IPS-15b (cell line): ENCODE measurements around the gene IER3IP1.
"Not testable (repeated sequence)": the region's sequence is repeated elsewhere in the genome, so short reads cannot be mapped to it uniquely, and the experiment has no call there.

Experiments used
- H3K27me3 ChIP-seq: one replicate; pipeline ENCODE4 v1.6.1; 2013; ENCODE audit warnings: low read length; ENCODE audit not compliant: control insufficient read depth, insufficient read depth
- H3K36me3 ChIP-seq: one replicate; pipeline ENCODE4 v1.6.1; 2013; ENCODE audit warnings: low read length; ENCODE audit not compliant: control insufficient read depth, insufficient read depth
- H3K4me1 ChIP-seq: one replicate; pipeline ENCODE4 v1.6.1; 2013; ENCODE audit warnings: mild to moderate bottlenecking, low read length; ENCODE audit not compliant: control insufficient read depth, insufficient read depth
- H3K4me3 ChIP-seq: one replicate; pipeline ENCODE4 v1.5.1; 2013; ENCODE audit warnings: low read depth, low read length
- H3K9ac ChIP-seq: one replicate; pipeline ENCODE4 v1.6.1; 2013; ENCODE audit warnings: low read depth, mild to moderate bottlenecking, low read length
- H3K9me3 ChIP-seq: one replicate; pipeline ENCODE4 v1.6.1; 2013; ENCODE audit warnings: mild to moderate bottlenecking, low read length; ENCODE audit not compliant: control insufficient read depth, insufficient read depth

The IER3IP1 gene

DNA sequence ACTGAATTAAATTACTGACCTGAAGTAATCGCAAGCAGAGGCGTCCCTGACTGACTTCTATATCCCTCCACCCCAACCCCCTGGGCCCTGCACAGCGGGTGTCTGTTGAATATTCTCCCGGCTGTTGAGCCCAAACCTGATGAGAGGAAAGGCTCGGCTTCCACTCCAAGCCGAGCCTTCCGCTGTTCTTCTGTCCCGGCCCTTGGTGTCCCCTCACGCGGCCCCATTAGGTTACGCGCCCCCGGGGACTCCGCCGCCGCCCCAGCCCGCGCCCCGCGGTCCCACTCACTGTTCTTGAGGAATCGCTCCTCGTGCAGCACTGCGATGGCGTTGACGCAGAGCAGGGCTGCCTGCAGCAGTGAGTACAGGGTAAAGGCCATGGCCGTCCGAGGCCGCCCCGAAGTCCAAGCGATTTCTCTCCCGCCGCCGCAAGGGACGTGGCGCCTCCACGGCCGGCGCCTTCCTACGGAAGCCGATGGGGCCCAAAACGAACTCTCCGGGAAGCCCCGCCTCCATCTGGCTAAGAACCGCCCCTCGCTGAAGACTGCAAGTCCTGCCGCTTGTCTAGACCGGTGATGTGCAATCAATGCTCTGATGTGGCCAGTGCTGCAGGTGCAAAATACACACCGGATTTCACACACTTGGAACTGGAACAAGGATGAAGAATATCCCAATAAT lies at the start of gene IER3IP1:
TSS of gene IER3IP1 (minus strand) at position 467 of the 678 bp plus-strand sequence. CDS start at position 380, 87 bp downstream.
- no peaks in the 10 kb centered on the region for H3K9me3 ChIP-seq

GRCh38 chr18:47215554-47216138 lies 39.5 kb upstream of the IER3IP1 start:
- Histone ChIP-seq H3K4me1 (no peaks in the 10 kb centered on the region), H3K4me3 (no peak overlapping the region), H3K27me3 (no peaks in the 10 kb centered on the region), H3K9me3 (no peaks in the 10 kb centered on the region), H3K9ac (no peak overlapping the region), H3K36me3 (no peaks in the 10 kb centered on the region)

More for the DNA sequence above, at the start of gene IER3IP1:
- Histone ChIP-seq H3K27me3 (peaks cover 4% of the 10 kb centered on the region), H3K36me3 (no peaks in the 10 kb centered on the region), H3K9ac (peak within 1 kb of the TSS; percentile 89), H3K4me1 (peaks cover 5% of the 10 kb centered on the region), H3K4me3 (peak within 1 kb of the TSS; percentile 60)

GRCh38 chr18:47209171-47209570 lies 33.0 kb upstream of the IER3IP1 start:
- H3K36me3 ChIP-seq, result no peaks in the 10 kb centered on the region
- H3K27me3 ChIP-seq, result no peaks in the 10 kb centered on the region
- no peak overlapping the region for H3K9ac ChIP-seq
- H3K4me1 ChIP-seq, result no peaks in the 10 kb centered on the region
- H3K9me3 ChIP-seq, result no peaks in the 10 kb centered on the region
- no peak overlapping the region for H3K4me3 ChIP-seq

DNA sequence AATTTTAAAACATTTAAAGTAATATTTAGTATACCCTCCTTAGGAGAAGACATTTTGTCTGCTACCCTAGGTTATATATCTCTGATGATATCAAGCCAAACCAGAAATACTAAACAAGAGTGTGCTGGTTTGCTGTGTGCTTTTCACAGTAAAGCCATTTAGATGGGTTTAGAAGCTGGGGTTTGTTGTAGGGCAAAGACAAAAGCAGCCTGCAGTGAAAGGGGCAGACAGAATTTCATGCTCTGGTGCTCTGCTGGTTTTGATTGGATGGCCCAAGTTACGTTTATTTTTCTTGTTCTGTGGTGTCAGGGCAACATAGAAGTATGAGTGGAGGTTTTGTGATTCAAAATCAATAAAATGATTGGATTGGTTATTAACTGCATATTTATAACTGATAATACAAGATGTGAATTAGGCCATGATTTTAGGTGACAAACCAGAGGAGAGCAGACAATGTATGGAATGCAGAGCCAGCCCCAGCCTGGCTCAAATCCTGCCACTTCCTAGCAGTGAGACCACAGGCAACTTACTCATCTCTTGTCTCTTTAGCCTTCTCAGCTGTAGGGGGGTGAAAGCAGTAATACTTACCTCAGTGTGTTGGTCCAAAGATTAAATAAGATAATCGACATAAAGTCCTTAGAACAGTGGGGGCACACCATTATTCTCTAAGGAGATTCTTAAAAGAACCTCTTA lies 30.9 kb upstream of the IER3IP1 start:
- no peak overlapping the region for H3K4me3 ChIP-seq
- no peaks in the 10 kb centered on the region for H3K9me3 ChIP-seq
- no peaks in the 10 kb centered on the region for H3K36me3 ChIP-seq

GRCh38 chr18:47204908-47205522 lies 28.9 kb upstream of the IER3IP1 start:
- no peaks in the 10 kb centered on the region for H3K36me3 ChIP-seq
- H3K9me3 ChIP-seq, result no peaks in the 10 kb centered on the region
- H3K4me1 ChIP-seq, result no peaks in the 10 kb centered on the region
- no peaks in the 10 kb centered on the region for H3K27me3 ChIP-seq
- no peak overlapping the region for H3K9ac ChIP-seq
- no peak overlapping the region for H3K4me3 ChIP-seq

More for the DNA sequence above, 30.9 kb upstream of the IER3IP1 start:
- Histone ChIP-seq H3K9ac (no peak overlapping the region), H3K4me1 (no peaks in the 10 kb centered on the region), H3K27me3 (no peaks in the 10 kb centered on the region)

GRCh38 chr18:47203626-47204464 lies 27.7 kb upstream of the IER3IP1 start:
- H3K36me3 ChIP-seq, result no peaks in the 10 kb centered on the region
- no peaks in the 10 kb centered on the region for H3K4me1 ChIP-seq
- no peaks in the 10 kb centered on the region for H3K27me3 ChIP-seq
- no peak overlapping the region for H3K4me3 ChIP-seq
- no peak overlapping the region for H3K9ac ChIP-seq
- no peaks in the 10 kb centered on the region for H3K9me3 ChIP-seq

- H3K4me3 ChIP-seq, H3K36me3 ChIP-seq, H3K27me3 ChIP-seq, H3K9me3 ChIP-seq, H3K4me1 ChIP-seq, H3K9ac ChIP-seq: not testable (repeated sequence)
Measured at GRCh38 chr18:47195961-47196360, 19.8 kb upstream of the IER3IP1 start.

DNA sequence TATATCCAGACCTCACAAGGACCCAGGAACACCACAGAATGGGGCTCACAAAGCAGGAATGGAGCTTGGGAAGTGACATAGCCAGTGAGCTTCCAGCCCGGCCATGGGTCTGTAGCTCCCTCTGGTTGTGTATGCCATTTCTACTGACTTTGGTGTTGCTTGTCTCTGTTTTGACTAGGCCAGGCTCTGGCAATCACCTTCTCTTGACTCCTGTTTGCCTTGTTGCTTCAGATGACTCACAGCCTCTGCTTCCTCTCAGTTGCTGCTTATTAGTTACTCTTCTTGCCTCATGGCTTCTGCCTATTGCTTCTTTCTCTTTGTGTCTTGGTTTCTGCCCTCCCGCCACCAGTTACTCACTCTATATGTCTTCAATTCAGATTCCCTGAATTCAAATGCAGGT lies 15.8 kb upstream of the IER3IP1 start:
- Histone ChIP-seq H3K4me1 (no peaks in the 10 kb centered on the region), H3K4me3 (no peak overlapping the region), H3K36me3 (no peaks in the 10 kb centered on the region), H3K9me3 (no peaks in the 10 kb centered on the region), H3K9ac (no peak overlapping the region), H3K27me3 (peaks cover 3% of the 10 kb centered on the region)

DNA sequence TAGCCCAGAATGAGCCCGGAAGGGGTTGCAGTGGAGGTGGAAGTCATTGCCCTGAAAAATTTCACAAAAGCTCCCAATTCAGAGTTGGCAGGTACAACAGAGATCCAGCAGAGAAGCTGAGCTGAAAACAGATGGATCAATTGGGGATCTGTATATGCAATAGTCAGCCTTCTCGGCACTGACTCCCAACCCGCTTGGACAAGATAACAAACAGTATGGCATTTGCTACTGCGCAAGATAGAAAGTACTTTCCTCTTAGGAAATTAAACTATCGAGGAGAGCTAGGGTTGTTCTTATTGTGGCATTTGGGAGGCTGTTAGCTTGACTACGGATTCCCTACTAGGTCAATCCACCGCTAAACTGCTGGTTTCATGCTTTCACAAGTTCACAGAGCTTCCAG lies 11.6 kb upstream of the IER3IP1 start:
- Histone ChIP-seq H3K4me1 (no peaks in the 10 kb centered on the region), H3K36me3 (no peaks in the 10 kb centered on the region), H3K9me3 (peaks cover 5% of the 10 kb centered on the region), H3K4me3 (no peak overlapping the region), H3K27me3 (no peaks in the 10 kb centered on the region), H3K9ac (no peak overlapping the region)

DNA sequence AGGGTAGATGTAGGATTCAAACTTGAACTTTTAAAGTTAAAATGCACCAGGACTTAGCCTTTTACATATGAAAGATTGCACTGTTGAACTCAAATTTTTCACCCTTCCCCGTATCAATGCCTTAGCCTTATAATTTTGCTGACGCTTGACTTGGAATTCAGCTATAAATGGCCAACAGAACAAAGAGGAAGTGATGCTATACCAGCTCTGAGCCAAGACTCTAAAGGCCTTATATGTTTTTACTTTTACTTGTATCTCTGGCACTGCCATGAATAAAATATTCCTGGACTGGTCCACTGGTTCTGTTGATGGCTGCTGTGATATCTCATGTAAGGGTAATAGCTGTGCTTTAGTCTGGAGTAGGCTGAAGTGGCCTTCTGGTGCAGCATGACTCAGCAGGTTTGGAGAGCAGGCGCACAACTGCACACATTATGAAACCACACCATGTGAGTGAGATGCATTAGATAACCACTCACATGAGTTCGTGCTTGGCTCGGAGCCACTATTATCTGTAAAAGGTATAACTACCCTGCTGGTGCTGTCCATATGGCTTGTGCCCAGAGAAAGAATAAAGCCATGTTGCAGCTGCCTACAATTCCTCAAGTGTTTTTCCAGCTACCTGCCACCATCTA lies 8.4 kb upstream of the IER3IP1 start:
- no peaks in the 10 kb centered on the region for H3K36me3 ChIP-seq
- no peak overlapping the region for H3K9ac ChIP-seq
- H3K4me1 ChIP-seq, result no peaks in the 10 kb centered on the region
- H3K27me3 ChIP-seq, result peaks cover 4% of the 10 kb centered on the region
- no peak overlapping the region for H3K4me3 ChIP-seq
- peaks cover 5% of the 10 kb centered on the region for H3K9me3 ChIP-seq

- H3K9me3 ChIP-seq, H3K4me1 ChIP-seq, H3K27me3 ChIP-seq, H3K4me3 ChIP-seq, H3K9ac ChIP-seq, H3K36me3 ChIP-seq: not testable (repeated sequence)
Measured at GRCh38 chr18:47182156-47182555, 6.0 kb upstream of the IER3IP1 start.
